NCI-H774 (cell line): Measurements from ENCODE around the gene FAM221A.
"Not testable (repeated sequence)": the region's sequence is repeated elsewhere in the genome, so short reads cannot be mapped to it uniquely, and the experiment has no call there.

ENCODE experiments used
- DNase-seq: peaks from one replicate; lab custom pipeline; 2025; lab: John Stamatoyannopoulos, UW

The FAM221A gene, protein sequence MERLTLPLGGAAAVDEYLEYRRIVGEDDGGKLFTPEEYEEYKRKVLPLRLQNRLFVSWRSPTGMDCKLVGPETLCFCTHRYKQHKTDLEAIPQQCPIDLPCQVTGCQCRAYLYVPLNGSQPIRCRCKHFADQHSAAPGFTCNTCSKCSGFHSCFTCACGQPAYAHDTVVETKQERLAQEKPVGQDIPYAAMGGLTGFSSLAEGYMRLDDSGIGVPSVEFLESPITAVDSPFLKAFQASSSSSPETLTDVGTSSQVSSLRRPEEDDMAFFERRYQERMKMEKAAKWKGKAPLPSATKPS

DNA sequence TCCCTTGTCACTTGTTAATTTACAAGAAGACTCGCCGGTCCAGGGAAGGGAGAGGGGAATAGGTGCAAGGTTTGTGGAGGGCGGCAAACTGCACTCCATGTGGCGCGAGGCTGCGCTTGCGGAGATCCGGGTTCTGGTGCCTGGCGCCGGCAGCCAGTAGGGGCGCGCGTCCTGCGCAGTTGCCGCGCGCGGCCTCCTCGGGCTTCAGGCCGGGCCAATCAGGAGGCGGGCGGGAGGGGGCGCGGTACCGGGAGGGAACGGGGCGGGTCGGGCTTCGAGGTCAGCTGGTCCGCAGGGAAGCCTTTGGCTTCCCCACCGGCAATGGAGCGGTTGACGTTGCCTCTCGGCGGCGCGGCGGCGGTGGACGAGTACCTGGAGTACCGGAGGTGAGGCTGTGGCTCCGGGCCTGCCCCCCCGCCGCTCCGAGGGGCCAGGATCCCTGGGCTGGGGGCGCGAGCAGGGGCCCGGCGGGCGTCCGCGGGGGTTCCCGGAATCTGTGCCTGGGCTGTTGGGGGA lies at the start of gene FAM221A:
Gene FAM221A (plus strand): TSS at position 302 of the 516 bp plus-strand sequence. CDS start 20 bp downstream, at position 322.
- peak; percentile 87 for DNase-seq

DNA sequence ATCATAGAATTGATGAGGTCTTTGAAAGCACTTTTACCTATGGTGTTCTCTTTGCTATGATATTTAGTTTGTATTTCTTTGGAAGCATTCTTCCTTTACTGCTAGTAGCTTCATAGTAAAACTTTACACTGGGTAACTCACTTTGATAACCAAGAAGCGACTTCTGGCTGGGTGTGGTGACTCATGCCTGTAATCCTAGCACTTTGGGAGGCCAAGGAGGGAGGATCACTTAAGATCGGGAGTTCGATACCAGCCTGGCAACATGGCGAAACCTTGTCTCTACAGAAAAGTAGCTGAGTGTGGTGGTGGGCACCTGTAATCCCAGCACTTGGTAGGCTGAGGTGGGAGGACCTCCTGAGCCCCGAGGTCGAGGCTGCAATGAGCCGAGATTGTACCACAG lies 46.6 kb upstream of the FAM221A start:
- DNase-seq: no peak

DNA sequence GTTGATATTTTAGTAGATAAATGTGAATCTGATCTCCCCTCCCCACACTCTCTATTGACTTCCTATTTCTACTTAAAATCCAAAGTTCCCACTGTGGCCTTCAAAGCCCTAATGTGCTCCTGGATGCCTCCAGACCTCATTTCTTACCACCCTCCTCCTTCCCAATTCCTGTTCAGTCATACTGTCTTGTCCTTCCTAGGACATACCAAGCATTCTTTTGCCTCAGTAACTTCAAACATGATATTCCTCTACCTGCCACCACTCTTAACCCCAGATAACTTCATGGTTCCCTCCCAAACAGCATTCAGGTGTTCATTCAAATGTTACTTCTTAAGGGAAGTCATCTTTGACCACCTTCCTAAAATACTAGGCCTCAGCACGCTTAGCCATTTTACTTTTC lies 34.2 kb upstream of the FAM221A start:
- no peak for DNase-seq

DNA sequence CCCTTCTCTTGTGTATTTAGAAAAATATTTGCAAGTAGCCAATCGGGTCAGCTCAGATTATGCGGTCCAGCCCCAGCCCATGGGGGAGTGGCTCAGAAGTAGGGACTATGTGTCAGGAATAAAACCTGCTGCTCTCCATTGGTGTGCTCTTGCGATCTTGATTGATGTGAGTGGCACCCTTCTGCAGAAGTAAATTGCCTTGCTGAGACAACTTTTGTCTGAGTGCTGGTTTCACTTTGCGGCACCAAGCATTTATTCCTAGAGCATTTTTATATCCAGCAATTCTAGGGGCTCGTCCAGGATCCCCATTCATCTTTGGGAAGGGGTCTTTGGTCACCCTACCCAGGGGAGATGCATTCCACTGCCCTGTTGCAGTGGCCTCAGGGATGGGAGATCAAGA lies 26.1 kb upstream of the FAM221A start:
- DNase-seq: no peak

DNA sequence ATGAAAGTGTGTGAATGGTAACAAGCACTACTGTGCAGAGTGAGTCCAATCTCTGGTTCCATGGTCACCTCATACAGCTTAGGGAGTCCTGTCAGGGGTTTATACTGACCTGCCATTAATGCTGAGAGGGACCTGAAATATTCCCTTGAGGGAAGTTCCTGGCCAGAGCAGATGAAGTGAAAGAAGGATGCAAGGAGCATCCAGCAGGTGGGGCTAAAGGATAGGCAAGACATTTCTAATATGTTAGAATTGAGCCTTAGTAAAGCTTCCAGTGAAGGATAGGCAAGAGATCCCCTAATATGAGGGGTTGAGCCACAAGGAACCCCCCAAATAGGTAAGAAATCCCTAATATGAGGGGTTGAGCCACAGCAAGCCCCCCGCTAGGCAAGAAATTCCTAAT lies 25.5 kb upstream of the FAM221A start:
- DNase-seq: no peak

DNA sequence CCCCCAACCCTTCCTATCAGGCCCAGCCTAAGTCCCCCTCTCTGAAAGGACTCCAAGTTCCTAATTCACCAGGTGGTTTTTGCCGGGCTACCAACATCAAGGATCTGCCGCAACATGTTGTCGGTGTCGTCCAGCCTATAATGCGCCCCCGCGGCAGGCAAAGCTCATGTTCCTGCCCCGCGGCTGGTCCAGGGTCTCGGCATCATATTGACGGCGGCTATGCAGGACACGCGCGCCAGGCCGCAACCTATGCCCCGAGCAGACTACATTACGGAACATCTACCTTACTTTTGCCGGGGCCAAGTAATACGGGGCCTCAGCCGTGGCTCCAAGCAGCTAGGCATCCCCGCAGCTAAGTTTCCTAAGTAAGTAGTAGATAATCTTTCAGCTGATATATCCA lies 24.6 kb upstream of the FAM221A start:
- no peak for DNase-seq

DNA sequence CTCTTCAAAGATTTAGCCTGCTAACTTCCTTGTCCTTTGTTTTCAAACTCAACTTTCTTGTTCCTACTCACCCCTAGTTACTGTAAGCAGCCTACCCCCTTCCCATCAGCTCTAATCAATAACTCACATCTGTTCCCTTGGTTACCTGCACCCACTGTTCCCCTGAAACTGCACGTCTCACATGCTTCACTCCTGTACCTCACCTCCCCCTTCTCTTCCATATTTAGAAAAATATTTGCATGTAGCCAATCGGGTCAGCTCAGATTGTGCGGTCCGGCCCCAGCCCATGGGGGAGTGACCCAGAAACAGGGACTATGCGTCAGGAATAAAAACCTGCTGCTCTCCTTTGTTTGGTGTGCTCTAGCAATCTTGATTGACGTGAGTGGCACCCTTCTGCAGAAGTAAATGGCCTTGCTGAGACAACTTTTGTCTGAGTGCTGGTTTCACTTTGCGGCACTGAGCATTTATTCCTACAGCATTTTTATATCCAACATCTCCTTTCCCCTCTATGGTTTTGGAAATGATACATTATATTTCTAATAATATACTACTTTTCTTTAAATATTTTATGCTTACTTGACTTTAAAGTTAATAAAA lies 21.1 kb upstream of the FAM221A start:
- DNase-seq: no peak

DNA sequence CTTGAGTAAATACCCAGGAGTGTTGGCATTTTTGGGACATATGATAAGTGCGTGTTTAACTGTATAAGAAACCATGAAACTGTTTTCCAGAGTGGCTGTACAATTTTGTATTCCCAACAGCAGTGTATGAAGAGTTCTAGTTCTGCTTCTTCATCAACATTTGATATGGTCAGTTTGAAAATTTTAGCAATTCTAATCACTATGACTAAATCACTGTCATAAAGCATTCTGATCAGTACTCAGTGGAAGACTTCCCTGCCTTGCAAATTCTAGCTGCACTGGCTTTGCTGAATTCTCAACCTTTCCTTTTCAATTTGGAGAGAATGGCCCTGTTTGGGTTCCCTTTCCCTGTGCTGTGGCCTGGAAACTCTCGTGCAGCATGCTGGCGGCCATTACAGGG lies 18.6 kb upstream of the FAM221A start:
- no peak for DNase-seq

DNA sequence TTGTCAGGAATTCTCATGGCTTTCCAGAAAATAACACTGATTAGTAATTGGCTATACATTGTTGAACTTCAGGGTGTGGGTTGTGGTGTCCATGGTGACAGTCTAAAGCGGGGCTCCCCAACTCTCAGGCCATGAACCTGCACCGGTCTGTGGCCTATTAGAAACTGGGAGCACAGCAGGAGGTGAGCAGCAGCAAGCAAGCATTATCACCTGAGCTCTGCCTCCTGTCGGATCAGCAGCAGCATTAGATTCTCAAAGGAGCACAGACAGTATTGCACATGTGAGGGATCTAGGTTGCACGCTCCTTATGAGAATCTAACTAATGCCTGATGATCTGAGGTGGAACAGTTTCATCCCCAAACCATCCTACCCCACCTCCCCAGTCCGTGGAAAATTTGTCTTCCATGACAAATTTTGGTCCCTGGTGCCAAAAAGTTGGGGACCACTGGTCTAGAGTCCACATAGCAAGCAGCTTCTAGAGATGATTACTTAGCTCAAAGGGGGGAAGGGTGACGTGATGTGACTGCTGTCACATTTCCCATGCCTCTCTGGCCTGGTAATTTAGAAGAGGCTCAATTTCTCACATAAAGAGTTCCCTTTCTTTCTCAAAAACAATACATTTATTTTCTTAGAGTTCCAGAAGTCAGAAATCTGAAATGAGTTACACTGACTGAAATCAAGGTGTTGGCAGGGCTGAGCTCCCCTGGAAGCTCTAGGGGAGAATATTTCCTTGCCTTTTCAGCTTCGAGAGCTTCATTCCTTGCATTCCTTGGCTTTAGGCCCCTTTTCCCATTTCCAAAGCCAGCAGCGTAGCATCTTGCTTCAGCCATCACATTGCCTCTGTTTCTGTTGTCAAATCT lies 17.6 kb upstream of the FAM221A start:
- DNase-seq: no peak

DNA sequence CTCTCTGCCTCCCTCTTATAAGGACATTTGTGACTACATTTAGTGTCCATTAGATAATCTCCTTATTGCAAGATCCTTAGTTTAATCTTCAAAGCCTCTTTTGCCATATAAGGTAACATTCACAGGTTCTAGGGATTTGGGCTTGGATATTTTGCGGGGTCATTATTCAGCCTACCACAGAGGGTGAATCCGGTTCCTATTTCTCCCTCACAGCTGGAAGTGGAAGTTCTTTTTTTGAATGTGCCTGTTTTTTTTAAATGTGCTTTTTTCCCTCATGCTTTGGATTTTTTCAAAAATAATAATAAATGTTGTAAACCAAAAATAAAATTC lies 17.1 kb upstream of the FAM221A start:
- no peak for DNase-seq

DNA sequence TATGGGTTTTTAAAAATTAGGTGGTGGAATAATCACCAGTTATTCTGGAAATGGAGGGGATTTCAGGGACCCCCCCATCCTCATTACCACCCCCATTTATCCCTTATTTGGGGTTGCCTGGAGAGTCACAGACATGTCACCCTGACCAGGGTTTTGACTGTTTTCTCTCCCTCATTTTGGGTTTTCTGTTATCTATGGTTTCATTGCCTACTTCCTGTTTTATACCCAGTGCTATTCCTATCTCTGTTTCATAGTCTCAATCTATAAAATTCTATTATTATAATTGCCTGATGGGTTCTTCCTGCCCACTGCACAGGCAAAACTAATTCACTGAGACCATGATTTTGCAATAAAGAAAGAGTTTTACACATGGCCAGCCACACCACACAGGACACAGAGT lies 15.9 kb upstream of the FAM221A start:
- DNase-seq: no peak

DNA sequence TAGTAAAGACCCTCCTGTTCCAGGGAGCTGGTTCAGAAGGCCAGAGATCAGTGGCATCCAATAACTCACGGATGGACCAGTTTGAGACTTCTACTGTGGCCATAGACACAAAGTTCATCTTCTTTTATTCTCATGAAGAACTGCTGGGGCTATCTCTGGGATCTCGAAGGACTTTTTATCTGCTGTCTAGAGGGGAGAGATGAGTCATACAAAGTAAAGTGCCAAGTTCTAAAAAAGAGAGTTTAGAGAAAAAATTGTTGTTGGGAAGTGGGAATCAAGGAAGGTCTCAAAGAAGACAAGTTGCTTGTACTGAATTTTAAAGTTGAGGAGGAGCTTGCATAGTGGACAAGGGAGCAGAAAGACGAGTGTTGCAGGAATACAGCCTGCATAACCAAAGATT lies 8.0 kb upstream of the FAM221A start:
- no peak for DNase-seq

DNA sequence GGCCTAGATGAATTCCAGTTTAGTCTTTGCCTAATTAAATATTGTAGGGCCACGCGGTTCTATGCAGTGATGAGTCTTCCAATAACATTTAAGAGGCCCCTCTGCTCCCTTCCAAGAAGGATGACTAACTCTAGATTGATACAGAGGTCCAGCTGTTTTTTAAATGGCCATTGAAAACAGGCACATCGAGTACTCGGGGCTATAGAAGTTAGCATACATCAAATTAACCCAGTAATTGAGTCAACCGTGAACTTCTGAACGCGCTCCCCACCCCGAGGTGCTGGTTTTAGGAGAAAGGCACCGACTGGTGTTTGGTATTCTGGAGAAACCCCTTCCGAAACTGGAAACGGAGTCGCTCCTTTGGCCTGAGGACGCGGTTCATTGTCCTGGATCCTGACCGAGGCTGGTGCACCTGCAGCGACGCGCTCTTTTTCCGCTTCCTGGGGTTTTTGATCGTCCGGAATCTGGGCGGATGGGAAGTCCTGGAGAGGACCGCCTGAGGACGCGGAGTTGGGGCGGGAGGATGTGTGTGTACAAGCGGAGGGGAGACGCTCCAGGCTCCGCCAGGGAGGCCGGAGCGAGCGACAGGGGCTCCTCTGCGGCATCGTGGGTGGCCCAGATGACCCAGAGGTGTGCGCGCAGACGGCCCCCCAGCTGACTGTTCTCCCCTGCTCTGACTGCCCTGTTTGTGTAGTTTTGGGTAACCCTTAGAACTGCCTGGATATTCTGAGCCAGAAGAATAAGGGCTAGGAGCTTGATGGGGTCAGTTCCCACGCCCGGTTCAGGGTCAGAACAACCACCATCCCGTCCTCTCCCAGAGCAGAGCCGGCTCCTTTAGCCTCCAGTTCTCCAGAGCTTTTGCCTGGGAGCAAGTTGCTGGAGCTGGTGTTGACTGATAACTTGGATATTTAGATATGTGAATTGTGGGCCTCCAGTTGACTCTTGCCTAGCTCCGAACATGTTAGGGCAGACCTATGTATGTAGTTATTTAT lies 711 bp downstream of the FAM221A start:
- peak; percentile 69 for DNase-seq

DNA sequence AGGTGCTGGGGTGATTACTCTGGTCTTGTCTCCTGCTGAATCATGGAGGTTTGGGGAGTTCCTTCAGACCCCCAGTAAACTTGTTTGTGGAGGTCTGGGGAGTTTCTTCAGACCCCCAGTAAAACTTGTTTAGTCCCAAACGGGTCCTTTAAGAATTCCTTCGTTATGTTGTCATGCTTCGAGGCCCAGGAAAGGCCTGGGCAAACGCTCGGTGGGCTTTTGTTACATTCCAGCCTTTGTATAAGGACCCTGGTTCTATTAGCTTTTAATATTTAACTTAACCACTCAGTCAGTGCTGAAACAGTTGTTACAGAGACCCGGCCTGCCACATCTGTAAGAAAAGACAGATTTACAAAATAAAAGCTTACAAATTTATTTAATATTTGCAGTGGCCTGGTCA lies 4.0 kb downstream of the FAM221A start:
- not testable (repeated sequence) for DNase-seq

DNA sequence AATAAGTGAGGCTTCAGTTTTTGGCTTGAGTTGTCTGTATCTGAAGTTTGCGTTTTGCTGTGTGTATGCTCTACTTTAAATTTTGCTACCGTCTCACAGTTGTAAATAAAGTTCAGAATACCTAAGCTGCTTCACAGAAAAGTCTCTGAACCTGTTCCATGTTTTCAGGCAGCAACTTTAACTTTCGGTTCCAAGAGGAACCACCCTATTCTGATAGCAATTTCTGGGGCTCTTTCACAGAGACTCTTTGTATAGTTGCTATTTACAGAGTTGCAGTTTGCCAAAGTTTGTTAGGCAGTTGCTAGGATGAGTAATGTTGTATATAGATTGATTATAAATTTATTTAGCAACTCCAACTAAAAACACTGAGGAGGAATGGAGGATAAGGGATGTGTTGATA lies 5.7 kb downstream of the FAM221A start:
- DNase-seq: no peak

DNA sequence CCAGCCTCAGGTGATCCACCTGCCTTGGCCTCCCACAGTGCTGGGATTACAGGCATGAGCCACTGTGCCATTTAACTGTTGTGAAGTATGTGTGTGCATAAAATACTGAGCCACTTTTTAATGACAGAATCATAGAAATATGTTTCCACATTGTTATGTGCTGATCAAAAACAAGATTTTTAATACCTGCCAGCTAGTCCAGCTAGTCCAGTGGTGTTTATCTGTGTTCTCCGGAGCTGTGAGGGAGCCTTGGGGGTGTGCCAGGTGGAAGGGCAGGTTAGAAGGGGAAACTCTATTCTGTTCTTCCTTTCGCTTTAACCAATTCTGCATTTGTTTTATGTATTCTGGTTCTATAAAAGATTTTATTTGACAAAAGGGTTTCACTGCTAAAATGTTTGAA lies 7.0 kb downstream of the FAM221A start:
- DNase-seq: no peak

DNA sequence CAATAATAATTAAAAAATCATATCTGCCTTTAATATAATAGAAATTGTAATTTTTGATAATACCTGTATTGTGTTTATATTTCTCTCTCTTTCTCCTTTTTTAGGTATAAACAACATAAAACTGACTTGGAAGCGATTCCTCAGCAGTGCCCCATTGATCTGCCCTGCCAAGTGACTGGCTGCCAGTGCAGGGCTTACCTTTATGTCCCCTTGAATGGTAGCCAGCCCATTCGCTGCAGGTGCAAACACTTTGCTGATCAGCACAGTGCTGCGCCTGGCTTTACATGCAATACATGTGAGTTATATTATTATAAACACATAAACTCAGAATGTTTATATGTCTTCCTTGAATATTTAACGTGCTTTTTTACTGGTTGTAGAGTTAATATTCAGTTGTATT lies 9.2 kb downstream of the FAM221A start:
- no peak for DNase-seq

DNA sequence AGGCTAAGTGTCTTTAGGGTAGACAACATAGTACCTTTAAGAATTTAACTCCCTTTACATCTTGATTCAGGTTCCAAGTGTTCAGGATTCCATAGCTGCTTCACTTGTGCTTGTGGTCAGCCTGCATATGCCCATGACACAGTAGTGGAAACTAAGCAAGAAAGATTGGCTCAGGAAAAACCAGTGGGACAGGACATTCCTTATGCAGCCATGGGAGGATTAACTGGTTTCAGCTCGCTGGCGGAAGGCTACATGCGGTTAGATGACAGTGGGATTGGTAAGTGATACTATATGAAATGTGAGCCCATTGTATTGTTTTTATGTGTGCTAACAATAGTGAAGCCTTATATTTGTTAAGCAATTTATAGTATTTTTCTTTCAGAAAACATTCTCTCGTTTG lies 11.3 kb downstream of the FAM221A start:
- DNase-seq: no peak

DNA sequence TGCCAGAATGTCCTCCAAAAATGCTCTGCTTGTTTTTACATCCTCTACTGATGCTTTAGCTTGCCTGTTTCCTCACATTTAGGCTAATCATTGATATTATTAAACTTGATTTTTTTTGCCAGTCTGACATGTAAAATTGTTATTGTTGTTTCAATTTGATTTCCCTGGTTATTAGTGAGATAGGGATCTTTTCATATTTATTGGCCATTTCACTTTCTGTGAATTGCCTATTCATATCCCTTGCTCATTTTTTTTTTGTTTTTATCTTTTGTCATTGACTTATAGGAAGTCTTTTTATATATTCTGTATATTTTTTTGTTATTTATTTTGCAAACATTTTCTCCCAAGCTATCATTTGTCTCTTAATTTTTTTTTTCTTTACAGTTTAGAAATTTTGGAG lies 13.2 kb downstream of the FAM221A start:
- DNase-seq: no peak

DNA sequence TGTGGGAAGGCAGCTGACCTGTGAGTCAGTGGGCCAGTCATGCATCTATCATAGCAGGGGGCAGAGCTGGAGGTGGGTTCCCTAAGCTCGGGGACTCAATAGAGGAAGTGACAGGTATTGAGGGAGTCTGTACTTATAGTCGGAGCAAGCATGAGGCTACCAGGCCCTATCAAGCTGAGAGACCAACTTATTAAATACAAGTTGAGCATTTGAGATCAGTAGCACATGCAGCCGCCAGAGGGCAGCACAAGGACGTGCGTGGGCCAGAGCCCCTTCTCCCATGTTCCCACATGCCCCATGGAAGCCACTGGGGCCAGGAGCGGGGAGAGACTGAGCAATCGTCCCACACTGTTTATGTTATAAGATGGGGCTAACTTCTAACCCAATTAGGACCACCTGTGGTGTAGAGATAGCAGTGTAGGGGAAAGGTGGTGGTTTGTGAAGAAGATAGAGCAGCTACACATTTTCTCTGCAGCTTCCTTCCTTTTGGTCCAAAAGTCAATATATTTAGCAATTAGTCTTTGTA lies 17.0 kb downstream of the FAM221A start:
- DNase-seq: peak; percentile 20

DNA sequence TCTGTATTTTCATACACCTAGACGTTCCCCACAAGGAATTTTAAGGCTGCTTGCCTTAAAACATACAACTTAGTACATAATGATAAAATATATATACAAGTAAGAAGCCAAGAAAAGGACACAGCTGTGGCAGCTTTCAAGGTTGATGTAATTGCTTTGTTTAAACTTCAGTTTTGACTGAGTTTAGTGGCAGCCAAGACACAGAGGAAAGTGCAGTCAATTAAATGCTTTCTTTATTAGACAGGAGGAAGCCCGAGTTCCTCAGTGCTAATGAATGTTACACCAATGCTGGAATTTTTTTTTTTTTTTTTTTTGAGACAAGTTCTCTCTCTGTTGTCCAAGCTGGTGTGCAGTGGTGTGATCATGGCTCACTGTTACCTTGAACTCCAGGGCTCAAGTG lies 18.8 kb downstream of the FAM221A start:
- DNase-seq: no peak

DNA sequence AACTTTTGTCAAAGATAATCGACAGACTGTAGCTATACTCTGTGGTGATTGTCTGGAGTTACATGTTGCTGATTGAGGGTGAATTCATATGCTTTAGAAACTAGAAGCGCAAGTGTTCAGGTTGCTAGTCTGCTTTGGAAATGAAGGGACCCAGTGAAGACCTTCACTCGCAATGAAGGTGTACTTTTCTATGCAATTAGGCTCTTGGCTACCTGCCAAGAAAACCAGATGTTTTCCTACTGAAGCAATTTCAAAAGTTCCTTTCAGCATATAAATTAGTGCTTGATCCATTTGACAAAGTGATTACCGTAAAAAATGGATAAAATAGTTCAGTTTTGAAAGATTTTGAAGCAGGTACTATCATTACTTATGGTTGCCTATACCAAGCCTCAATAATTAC lies 20.0 kb downstream of the FAM221A start:
- DNase-seq: no peak
